Activated gamma-delta T cell treated with anti-CD3 and anti-CD28 coated beads, Interleukin-2, amount 50 U/mL, for 16 hours (primary cell): Measurements from ENCODE around the gene WNK1.
A peak's percentile ranks its signal among the peaks of the same experiment; 100 is the strongest.
"Not testable (repeated sequence)": the region's sequence is repeated elsewhere in the genome, so short reads cannot be mapped to it uniquely, and the experiment has no call there.

Experiments used
- DNase-seq: peaks from one replicate; pipeline ENCODE4 v3.0.0-alpha.2; 2020; ENCODE audit warnings: low read depth

Gene WNK1

DNA sequence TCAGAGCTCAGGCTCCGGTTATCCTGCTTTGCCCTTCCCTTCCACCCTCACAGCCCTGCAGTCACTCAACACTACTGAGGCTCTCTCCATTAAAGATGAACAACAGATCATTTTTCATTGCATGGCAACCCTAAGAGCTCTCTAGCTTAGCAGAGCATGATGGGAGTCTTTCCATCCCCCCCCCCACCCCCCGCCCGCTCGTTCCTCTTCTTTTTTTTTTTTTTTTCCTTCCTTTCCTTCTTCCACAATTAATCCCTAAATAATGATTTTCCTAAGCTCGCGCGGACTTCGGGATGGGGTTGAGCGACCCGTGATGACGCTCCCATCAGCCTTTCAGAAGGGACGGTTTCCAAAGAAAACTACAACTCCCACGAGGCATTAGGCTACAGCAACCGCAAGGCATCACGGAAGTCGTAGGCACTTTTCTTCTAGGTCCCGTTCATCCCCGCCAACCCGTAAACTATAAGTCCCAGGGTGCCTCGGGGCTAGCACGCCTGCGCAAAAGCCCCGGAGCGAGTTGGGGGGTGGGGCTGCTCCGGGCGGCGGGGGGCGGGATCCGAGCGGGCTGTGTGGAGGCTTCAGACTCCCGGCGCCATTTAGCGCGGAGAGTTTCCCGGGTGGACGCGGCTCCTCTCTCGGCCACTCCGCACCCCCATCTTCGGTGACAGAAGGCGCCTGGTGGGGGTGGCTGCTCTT is at the start of gene WNK1:
WNK1 (plus strand) TSS at position 581 of the 696 bp plus-strand sequence. CDS start 987 bp downstream, outside the sequence.
- DNase-seq: peak; percentile 96

DNA sequence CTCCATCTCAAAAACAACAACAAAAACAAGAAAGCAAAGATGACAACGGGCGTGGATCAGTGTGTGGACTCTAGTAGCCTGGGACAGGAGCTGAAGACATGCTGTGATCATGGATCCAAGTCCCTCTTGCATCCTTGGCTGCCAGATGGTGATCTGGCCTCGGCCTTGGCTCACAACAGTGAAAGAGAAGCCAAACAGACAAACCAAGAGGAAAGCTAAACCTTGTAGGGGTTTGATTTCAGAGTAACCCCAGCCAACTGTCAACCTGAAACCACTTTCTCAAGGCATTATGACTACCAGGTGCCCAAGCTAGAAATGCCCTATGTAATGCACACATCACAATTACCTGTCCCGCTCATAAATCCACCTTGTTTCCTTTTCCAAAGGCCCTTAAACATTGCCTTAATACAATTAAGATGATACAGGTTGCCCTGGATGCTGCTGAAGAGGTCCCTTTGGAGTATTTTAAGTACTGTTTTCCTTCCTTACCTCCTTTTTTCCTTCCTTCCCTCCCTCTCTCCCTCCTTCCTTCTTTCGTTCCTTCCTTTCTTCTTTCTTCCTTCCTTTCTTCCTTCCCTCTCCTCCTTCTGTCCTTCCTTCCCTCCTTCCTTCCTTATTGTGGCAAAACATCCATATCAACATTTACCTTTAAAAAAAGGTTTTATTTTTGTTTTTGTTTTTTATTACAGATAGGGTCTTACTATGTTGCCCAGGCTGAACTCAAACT is 47.7 kb upstream of the WNK1 start:
- no peak for DNase-seq

DNA sequence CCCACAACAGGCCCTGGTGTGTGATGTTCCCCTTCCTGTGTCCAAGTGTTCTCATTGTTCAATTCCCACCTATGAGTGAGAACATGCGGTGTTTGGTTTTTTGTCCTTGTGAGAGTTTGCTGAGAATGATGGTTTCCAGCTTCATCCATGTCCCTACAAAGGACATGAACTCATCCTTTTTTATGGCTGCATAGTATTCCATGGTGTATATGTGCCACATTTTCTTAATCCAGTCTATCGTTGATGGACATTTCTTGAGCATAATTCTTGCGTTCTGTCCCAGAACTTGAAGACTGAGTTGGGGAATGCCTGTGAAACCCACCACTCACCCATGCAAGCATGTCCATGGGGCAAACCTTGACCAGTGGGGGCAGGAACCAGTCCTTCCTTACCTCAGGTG is 44.3 kb upstream of the WNK1 start:
- DNase-seq: not testable (repeated sequence)

DNA sequence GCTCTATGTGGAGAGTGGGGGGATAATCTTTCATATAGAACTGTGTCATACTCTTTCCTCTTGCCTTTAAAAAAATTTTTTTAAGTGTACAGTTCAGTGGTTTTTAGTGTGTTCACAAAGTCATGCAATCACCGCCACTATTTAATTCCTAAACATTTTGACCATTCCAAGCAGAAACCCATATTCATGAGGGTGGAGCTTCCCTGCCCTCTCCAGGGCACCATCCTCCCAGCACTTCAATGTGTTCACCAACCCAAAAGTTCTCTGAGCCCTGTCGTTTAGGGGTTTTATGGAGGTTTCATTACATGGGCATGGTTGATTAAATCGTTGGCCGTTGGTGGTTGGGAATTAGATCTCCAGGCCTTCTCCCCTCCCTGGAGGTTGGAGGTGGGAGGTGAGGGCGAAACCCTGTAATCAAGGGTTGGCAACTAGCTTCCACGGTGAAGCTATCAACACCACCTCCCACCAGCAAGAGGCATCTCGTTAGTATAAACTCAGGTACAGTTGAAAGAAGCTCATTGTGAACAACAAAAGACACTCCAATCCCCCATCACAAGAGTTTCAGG is 42.8 kb upstream of the WNK1 start:
- DNase-seq: no peak

DNA sequence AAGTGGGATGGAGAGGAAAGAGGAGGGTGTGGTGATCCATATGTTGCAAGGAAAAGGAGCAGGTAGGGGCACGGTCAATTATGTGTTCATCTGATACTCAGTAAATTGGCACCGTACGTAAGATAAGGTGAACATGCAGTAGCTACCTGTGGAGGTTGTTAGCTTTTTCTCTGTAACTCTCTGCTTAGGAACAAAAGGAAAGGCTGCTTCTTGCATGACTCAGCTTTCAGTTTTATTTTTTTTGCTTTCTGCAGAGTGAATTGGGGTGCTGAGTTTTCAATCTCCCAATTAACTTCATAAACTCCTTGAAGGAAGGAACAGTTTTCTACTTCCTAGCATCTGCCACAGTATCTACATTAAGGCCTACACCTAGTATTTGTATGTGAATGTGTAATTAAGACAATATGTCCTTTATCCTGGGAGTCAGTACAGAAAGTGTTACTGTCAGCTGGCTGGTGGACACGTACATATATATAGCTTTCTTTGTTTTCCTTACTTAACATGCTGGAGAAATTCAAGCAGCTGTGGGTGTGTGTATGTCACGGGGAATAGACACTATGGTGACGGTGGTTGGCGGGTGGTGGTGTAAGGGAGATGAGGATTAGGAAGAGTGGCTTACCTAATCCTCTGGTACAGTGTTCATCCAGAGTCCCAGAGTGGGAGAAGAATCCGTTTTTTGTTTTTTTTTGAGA is 40.1 kb upstream of the WNK1 start:
- no peak for DNase-seq

DNA sequence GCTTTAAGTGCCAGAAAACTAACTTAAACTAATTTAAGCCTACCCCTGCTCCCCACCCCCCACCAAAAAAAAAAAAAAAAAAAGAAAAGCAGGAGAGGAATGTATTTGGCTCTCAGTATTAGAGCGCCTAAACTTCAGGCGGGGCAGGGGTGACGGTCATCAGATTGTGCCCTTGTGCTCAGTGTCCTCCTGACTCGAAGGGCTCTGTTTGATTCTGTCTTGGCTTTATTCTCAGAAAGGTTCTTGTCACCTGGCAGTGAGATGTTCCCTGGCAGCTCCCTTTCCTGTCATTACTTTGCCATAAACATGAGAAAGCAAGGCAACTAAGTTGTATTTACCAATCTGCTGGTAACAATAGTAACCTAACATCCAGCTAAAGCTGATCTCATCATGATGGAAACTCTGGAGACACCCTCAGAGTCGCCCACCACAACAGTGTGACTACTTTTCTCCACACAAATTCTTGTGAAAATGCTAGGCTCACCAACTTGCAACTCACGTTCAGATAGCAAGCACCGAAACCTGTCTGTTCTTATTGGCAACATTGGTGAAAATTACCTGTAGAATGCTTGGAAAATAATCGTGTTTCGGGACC is 39.0 kb upstream of the WNK1 start:
- no peak for DNase-seq

DNA sequence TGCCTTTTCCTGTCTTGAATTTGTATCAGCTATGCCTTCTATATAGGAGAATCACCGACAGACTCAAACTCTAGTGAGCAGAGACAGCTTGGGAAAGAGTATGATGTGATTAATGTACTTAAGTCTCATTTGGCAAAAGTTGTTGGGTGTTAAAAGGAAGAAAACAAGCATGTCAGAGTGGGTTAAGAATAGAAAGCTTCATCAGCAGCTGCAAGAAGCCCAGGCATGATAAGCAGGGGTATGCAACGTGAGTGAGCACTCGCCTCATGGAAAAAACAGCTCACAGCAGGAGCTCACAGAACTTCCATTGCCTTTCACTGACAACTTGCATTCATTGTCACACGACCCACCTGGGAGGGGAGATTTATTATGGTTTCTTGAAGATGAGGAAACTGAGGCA is 35.9 kb upstream of the WNK1 start:
- no peak for DNase-seq

DNA sequence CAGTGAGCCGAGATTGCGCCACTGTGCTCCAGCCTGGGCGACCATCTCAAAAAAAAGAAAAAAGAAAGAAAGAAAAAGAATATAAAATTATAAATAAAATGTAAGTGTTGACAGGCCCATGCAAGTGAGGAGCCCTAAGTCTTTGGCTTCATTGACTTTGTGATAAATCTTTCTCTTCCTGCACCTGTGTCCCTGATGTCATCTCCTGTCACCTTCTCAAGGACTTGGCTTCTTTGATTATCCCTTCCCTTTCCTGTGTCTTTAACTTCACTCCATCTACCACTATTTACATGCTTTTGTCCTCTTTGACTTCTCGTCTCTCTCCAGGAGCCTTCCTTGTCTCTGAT is 33.6 kb upstream of the WNK1 start:
- DNase-seq: no peak

DNA sequence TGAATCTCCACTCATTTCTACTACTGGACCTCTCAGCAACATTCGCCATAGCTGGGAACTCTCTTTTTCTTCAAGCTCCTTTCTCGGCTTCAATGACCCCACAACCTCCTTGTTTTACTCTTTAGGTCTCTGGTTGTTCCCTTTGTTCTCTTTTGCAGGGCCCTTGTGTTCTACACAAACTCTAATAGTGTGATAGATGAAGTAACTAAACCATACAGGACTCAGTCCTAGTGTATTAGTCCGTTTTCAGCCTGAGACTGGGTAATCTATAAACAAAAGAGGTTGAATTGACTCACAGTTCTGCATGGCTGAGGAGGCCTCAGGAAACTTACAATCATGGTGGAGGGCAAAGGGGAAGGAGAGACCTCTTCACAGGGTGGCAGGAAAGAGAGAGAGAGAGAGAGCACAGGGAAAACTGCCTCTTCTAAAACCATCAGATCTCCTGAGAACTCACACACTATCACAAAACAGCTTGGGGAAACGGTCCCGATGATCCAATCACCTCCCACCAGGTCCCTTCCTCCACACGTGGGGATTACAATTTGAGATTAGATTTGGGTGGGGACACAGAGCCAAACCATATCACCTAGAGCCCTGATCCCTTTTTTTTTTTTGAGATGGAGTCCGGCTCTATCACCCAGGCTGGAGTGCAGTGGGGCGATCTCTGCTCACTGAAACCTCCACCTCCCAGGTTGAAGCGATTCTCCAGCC is 32.0 kb upstream of the WNK1 start:
- no peak for DNase-seq

DNA sequence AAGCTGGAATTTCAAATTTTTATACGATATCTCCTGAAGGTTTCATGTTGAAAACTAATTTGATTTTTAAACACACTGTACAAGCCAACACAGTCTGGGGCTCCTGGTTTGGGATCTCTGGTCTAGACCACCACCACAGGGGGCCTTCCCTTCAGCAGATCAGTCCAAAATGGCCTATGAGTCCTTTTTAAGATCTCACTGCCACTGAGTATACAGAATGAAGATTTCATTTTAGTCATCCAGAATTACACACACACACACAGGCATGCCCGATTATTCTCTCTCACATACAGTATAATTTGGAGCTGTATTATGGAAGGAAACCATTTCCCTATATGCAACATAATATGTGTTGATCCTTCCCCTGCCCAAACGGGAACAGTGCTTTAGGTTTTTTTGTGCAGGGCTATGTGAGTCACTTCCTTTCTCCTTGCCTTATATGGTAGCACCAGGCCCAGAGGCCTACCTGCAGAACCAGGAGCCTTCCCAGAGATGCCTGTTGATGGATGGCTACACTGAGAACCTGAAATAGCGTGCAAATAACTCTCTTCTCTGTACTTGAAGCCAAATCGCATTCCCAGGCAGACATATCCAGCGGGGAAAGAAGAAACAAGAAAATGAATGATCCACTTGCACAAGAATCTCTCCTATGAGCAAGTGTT is 28.1 kb upstream of the WNK1 start:
- no peak for DNase-seq

DNA sequence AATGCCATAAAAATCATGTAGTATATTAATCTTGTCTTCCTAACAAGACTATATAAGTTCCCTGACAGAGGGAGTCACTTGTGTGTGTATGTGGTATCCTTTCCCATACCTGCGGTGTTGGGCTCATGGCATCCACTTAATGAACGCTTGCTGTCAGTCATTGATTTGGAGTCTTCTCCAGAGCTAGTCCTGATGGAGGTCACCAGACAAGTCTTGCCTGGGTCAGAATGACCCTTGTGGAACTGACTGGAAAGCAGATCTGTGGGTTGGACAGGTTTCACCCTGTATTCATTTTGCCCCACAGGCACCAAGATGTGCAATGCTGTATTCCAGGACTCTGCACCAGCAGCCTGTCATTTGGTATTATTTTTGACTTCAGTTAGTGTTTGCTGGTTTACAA is 27.3 kb upstream of the WNK1 start:
- DNase-seq: no peak

DNA sequence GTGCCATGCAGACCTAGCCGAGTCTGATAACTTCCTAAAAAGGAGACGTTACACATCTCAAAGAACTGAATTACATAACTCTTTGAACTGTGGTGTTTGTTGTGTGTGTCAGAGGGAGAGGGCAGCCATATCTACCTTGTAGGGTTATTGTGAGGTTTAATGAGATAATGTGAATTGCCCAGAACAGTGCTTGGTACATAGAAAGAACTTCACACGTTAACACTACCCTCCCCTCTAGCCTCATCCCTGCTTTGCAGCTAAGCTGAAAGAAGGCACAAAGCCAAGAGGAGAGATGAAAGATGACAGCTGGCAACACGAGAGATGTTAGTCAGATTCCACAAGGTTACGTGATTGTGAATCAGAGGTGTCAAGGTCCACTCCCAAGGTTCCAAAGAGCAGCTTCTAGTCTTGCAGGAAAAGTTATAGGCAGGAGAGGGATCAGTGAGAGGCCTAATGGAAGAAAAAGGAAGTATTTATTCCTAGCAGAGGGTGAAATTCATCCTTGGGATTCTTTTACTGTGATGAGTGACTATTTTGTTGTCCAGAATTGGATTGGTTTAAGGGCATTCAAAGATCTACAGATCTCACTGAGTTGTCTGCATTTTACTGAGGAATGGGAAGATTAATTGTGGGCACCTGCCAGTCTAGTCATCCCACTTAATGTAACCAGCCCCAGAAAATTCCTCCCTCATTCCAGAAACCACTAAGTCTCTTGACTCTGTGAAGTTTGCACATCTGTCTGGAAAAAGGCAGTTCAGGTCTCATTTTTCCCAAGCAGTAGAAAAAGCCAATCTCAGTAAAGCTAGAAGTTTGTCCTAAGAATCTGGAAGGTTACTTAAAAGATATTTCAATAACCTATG is 25.9 kb upstream of the WNK1 start:
- DNase-seq: no peak

DNA sequence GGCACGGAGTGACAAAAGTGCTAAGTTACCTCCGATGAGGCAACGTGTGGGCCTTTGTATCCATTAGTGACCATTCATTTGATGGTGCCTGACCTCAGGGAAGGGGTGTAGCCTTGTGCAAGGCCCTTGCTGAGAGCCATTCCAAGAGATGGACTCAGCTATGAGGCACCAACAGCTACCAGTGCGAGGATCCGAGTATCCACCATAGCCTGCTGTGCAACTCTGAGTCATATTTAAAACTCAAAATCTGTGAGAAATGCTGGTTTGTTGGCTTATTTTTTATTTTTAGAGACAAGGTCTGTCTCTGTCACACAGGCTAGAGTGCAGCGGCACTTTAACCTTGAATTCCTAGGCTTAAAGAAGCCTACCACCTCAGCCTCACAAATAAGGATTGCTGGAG is 25.1 kb upstream of the WNK1 start:
- DNase-seq: no peak

DNA sequence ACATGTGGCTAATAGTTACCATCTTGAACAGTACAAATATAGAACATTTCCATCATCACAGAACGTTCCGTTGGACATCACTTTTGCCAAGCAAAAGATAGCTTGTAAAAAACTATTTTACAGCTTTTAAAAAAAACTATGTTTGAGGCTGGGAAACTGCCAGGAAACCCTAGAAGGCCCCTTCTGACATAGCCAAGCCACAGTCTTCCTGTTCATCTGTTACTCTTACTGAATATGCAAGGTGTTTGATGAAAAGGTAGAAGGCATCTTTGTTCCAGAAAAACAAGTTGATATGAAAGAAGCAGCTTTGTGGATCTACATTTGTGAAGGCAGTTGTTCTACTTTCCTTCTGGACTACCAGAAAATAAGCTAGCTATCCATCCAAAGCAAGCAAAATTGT is 23.6 kb upstream of the WNK1 start:
- no peak for DNase-seq

DNA sequence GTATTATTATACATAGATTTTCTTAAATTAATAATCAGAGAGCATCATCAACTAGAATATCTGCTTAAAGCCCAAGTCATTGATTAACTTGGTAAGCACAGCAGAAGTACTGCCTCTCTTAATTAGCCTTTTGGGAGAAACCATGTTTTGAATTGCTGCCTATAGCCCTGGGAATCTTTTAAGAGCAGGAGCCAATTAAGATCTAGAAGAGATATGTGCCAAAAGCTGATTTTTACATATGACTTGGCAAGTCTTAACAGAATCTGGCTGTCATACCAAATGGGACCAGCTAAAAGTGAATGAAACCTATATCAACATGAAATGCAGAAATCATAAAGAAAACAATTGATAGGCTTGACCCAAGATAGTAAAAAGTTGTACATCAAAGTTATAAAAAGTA is 23.2 kb upstream of the WNK1 start:
- no peak for DNase-seq

DNA sequence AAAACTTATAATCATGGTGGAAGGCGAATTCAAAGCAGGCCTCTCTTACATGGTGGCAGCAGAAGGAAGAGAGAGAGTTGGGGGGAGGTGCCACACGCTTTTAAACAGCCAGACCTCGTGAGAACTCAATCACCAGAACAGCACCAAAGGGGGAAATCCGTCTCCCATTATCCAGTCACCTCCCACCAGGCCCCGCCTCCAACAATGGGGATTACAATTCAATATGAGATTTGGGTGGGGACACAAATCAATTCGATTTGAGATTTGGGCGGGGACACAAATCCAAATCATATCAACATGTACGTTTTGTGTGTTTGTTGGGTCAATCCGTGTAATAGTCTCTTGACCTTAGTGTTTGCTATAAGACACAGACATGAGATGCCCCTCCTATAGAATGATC is 21.8 kb upstream of the WNK1 start:
- no peak for DNase-seq

DNA sequence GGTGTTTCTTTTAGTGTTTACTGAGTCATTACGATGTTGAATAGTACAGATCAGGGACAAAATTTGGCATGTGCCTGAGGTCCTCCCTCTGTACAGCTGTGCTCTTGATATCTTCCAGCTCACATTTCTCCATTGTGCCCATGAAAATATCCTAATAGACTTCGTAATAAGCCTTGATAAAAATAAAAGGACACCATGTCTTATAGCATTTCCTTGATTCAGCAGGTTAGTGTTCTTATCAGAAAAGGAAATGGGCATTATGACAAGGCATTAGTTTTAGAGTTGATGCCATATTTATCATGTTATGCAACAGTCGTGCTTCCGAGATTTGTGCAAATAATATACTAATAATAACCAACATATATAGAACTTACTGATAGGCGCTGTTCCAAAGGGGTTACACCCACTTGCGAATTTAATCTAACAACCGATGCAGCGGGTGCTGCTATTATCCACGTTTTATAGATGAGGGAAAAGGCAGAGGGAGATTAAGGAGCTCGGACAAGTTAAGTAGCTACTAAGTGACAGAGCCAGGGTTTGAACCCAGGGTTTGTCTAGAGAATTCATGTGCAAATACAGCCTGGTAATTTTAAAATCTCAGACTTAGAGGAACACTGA is 15.1 kb upstream of the WNK1 start:
- DNase-seq: no peak

DNA sequence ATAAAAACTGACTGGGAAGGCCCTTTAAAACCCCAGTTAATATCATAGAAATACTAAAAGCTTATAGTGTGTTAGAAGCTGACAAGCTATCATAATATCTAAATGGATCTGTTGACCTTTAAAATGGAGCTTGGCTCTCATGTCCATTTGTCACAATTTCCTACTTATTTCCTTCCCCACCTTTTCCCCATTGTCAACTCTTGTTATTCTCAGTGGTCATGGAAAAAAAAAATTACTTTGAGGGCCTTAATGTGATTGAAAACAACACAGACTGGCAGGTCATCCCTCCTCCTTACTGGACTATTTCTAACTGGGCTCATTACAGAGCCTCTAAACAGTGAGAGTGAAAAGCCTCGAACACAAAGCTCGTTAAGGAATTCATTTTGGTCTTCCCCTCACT is 13.7 kb upstream of the WNK1 start:
- no peak for DNase-seq

DNA sequence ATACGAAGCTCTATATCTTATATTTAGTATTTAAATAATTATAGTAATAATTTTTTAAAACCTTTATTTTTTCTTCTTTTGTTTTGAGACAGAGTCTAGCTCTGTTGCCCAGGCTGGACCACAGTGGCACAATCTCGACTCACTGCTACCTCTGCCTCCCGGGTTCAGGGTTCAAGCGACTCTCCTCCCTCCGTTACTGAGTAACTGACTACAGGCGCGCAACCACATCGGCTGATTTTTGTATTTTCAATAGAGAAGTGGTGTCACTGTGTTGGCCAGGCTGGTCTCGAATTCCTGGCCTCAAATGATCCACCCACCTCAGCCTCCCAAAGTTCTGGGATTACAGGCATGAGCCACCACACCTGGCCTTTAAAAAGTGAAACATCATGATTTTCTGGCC is 13.0 kb upstream of the WNK1 start:
- no peak for DNase-seq

DNA sequence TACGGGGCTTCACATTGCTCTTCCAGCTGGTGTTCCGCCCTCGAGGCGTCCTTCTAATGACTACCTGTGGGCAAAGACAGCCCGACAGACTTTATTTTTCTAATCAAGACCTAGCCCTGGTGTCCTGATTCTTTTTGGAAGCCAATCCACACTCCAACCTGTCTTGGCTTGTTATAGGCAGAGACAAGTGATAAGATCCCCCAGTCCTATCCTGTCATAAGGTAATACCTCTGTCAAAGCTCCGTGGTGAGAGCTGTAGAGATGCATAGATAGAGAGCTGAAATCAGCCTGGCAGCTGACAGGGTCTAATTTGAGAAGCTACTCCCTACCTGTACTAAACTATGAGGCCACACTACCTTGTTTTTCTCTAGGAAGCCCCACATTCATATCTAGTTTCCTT is 11.5 kb upstream of the WNK1 start:
- DNase-seq: no peak
